Measurements from ENCODE around the gene NAALADL2. TPM values are rescaled to one million over a fixed set of nuclear protein-coding genes. Genes with fewer than 3 reads are reported as not detected.
"Not testable (repeated sequence)": the region's sequence is repeated elsewhere in the genome, so short reads cannot be mapped to it uniquely, and the experiment has no call there.

Gene NAALADL2
- total RNA-seq, 1 donor from 2014 or later: 2.9 TPM

DNA sequence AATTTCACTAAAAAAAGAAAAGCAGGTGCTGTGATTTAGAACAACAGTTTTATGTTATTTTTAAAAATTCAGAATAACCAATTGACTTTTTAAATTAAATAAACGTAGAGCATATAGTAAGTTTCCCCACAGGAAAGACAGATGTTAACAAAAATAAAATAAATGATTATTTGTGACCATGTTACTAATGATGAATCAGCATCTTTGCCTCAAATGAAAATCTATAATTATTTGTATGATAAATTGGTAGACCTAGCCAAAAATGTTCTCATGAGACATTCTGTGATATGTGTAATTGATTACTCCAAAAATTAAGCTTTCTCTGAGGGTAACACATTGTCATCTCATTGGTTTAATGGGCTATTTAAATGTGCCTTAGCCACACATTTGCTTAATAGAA, 948.0 kb downstream of the NAALADL2 start:
- no peak for DNase-seq (ENCODE audit: low read depth)
- no peak overlapping the region for H3K4me3 ChIP-seq (ENCODE audit: low read depth, low read length)
- TF ChIP-seq, protein P1, sequence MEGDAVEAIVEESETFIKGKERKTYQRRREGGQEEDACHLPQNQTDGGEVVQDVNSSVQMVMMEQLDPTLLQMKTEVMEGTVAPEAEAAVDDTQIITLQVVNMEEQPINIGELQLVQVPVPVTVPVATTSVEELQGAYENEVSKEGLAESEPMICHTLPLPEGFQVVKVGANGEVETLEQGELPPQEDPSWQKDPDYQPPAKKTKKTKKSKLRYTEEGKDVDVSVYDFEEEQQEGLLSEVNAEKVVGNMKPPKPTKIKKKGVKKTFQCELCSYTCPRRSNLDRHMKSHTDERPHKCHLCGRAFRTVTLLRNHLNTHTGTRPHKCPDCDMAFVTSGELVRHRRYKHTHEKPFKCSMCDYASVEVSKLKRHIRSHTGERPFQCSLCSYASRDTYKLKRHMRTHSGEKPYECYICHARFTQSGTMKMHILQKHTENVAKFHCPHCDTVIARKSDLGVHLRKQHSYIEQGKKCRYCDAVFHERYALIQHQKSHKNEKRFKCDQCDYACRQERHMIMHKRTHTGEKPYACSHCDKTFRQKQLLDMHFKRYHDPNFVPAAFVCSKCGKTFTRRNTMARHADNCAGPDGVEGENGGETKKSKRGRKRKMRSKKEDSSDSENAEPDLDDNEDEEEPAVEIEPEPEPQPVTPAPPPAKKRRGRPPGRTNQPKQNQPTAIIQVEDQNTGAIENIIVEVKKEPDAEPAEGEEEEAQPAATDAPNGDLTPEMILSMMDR (conservative IDR thresholded peaks at IDR 0.05; ENCODE audit: low read depth, low read length): no peak

DNA sequence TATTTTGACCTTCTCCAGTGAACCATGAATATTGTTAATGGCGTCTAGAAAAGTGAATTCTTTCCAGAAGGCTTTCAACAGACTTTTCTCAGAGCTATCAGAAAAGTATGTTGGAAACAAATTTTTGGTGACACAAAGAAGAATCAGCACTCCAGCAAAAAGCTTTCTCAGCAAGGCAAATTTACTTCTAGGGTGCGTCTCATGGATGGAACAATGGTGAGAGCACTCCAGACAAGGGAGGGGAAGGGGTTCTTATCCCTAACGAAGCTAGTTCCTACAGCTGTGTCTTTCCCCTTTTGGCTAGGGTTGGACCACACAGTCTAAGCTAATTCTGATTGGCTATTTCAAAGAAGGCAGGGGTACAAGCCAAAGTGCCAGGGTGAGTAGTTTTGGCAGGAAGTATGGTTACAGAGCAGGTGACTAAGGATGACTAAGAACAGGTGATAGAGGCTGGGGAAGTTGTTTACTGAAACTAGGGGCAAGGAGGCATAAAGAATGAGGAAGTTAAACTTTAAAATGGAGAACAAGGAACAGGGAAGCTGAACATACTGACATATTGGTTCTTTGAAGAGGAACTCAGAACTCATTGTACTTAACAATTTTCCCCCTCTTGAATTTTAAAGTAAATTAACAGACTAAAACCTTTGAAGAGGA, 959.8 kb downstream of the NAALADL2 start:
- DNase-seq (ENCODE audit: low read depth): no peak
- H3K4me3 ChIP-seq (ENCODE audit: low read depth, low read length): no peak overlapping the region
- TF ChIP-seq, protein P1 (conservative IDR thresholded peaks at IDR 0.05; ENCODE audit: low read depth, low read length): no peak

DNA sequence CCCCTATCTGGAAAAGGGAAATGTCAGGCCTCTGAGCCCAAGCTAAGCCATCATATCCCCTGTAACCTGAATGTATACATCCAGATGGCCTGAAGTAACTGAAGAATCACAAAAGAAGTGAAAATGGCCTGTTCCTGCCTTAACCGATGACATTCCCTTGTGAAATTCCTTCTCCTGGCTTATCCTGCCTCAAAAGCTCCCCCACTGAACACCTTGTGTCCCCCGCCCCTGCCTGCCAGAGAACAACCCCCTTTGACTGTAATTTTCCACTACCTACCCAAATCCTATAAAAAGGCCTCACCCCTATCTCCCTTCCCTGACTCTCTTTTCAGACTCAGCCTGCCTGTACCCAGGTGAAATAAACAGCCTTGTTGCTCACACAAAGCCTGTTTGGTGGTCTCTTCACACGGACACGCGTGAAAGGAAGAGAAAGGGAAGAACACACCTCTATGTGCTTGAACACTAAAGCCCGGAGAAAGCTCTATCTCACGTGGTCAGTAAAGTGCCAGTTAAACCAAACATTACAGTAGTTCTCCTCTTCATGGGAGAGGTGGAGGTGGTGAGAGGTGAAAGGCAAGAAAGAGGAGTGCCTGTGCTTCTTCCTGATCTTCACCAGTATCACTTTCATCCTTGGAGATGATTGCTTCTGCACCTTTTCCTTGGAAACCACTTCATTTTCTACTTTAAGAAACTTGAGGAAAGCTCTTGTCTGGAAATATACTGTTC, 963.8 kb downstream of the NAALADL2 start:
- H3K4me3 ChIP-seq (ENCODE audit: low read depth, low read length); DNase-seq (ENCODE audit: low read depth): not testable (repeated sequence)

DNA sequence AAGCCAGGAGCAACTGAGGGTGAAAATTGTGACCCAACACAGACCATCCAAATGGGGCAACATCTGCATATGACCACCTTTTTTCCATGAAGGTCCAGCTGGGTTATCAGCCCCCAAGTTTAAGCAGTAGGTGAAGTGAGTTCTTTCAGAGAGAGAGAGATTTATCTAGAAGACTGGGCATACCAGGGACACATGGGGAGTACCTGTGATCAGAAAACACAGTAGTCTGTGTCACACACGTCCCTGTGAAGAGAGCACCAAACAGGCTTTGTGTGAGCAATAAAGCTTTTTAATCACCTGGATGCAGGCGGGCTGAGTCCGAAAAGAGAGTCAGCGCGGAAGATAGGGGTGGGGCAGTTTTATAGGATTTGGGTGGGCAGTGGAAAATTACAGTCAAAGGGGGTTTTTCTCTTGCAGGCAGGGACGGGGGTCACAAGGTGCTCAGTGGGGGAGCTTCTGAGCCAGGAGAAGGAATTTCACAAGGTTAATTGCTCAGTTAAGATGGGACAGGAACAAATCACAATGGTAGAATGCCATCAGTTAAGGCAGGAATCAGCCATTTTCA, 966.0 kb downstream of the NAALADL2 start:
- H3K4me3 ChIP-seq (ENCODE audit: low read depth, low read length); DNase-seq (ENCODE audit: low read depth): not testable (repeated sequence)

DNA sequence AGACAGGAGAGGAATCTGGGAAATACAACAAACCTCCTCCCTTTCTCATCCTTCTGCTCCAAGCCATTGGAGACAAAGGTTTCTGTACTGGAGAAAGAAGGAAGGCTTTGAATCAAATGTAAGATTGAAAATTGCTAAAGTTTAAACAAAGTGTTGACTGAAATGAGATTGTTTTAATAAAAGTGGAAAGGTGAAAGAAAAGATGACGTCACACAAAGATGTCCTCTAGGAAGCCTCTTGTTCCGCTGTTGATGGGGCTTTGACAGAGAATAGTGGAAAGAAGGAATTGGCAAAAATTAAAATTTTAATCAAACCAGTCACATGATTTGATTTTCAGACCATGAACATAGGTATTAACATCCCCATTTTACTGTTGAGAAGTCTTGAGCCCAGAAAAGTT, 967.6 kb downstream of the NAALADL2 start:
- TF ChIP-seq, protein P1 (conservative IDR thresholded peaks at IDR 0.05; ENCODE audit: low read depth, low read length): no peak
- H3K4me3 ChIP-seq (ENCODE audit: low read depth, low read length): no peak overlapping the region
- DNase-seq (ENCODE audit: low read depth): no peak

DNA sequence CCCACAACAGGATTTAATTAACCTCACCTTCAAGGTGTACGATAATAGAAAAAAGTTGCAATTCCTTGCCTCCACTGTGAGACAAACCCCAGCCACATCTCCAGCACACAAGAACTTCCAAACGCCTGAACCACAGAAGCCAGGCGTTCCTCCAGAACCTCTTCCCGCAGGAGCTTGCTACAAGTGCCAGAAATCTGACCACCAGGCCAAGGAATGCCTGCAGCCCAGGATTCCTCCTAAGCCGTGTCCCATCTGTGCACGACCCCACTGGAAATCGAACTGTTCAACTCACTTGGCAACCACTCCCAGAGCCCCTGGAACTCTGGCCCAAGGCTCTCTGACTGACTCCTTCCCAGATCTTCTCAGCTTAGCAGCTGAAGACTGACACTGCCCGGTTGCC, 970.7 kb downstream of the NAALADL2 start:
- not testable (repeated sequence) for H3K4me3 ChIP-seq (ENCODE audit: low read depth, low read length); DNase-seq (ENCODE audit: low read depth)

DNA sequence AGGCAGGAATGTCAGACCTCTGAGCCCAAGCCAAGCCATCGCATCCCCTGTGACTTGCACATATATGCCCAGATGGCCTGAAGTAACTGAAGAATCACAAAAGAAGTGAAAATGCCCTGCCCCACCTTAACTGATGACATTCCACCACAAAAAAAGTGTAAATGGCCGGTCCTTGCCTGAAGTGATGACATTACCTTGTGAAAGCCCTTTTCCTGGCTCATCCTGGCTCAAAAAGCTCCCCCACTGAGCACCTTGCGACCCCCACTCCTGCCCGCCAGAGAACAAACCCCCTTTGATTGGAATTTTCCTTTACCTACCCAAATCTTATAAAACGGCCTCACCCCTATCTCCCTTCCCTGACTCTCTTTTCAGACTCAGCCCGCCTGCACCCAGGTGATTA, 976.6 kb downstream of the NAALADL2 start:
- DNase-seq (ENCODE audit: low read depth); H3K4me3 ChIP-seq (ENCODE audit: low read depth, low read length): not testable (repeated sequence)

DNA sequence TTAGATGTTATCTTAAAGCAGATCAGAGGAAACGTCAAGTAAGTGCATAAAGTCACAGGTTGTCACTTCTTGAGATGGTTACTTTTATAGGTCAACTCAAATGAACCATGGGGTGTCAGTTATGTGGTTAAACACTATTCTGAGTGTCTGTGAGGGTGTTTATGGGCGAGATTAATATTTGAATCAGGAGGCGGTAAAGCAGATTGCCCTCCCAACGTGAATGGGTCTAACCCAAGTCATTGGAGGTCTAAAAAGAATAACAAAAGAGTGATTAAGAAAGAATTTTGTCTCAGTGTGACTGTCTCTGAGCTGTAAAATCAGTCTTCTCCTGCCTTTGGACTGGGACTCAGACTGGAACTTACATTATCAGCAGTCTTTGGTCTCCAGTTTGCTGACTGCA, 977.5 kb downstream of the NAALADL2 start:
- TF ChIP-seq, protein P1 (conservative IDR thresholded peaks at IDR 0.05; ENCODE audit: low read depth, low read length): no peak
- H3K4me3 ChIP-seq (ENCODE audit: low read depth, low read length): no peak overlapping the region
- no peak for DNase-seq (ENCODE audit: low read depth)

DNA sequence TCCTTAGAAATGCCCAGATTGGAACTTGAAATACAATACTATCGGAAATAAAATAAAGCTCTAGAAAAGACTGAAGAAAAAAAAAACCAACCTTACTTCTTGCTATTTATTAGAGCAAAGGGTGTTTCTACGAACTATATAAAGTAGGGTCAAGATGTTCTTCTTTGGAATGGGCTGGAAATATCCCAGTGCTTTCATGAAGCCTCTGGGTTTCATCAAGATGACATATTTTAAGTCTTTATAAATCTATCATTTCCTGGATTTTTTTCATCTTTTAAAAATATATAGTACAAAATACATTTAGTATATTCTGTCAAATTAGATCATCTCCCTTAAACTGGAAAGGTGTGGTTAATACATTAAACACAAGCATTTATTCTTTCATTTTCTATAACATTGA, 978.8 kb downstream of the NAALADL2 start:
- no peak overlapping the region for H3K4me3 ChIP-seq (ENCODE audit: low read depth, low read length)
- TF ChIP-seq, protein P1 (conservative IDR thresholded peaks at IDR 0.05; ENCODE audit: low read depth, low read length): no peak
- DNase-seq (ENCODE audit: low read depth): no peak

Data from epithelial cell of proximal tubule (primary cell).